UCSD-AML1 (cell line): ENCODE measurements around the gene VSIG2.
A peak's percentile ranks its signal among the peaks of the same experiment; 100 is the strongest.

Experiments used
- DNase-seq: peaks from one replicate; lab custom pipeline; 2025; ENCODE audit not compliant: unreplicated experiment; lab: John Stamatoyannopoulos, UW

VSIG2 gene

DNA sequence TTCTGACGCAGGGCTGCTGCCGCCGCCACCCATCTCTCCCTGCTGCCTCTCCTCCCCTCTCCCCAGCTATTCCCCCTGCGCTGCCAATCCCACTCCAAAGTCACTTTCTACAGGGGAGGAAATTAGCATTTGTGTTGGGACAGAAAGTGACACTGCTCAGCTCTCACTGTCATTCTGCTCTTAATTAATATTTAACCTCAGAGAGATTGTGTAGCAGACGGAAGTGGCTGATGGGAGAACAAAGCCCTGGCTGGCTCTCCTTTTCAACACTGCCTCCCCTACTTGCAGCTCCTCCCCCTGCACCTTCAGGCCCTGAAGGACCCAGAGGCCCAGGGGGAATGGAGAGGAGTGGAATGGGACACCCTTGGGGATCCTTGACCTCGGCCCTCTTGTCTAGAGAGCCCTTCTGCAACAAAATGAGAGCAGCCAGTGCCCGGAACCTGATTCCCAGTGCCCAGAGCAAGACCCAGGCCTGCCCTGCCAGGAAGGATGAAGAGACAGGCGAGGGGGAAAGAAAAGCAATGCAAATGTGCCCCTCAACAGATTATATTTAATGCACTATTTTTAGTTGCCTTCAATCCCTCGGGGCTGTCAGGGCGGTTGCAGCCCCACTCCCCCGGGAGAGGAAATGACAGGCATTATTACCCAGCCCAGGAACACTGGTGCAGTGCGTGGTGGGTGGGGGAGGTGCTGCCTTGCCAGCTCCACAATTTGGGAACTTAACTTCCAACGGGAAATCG is 26.9 kb downstream of the VSIG2 start:
- peak; percentile 80 for DNase-seq

DNA sequence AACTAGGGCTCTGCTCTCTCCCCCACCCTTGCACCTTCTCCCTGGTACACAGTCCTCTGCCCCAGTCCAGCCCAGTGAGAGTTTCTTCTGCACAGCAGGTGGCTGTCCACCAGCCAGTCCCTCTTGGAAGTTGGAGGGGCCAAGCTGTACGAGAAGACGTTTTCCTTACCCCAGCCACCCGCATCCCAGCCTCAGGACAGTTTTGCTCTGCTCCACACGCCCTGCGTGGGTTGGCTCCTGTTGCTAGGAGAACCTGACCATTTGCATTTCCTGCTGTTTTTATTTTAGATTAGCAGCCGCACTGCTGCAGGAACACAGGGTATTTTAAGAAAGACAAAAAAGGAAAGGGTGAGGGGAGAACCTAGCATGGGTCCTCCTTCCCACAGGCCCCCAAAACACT is 29.9 kb downstream of the VSIG2 start:
- DNase-seq = peak; percentile 46

DNA sequence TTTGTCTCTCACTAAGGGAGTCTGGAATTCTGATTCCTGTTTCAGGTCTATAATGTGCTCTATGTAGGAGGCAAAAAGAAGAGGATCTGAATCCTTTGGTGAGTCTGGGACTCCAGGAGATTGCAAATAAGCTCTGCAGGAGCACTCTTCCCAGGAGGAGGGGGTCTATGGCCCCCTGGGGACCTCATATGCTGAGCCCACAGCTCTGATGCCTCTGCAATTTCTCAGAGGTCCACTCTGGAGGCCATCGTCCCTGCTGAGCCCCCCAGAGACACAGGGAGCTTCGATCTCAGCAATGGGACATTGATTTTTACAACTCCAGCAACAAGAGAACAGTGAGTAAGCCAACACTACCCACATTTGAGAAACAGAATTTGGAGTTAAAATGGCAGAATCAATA is 32.5 kb downstream of the VSIG2 start:
- DNase-seq = no peak

DNA sequence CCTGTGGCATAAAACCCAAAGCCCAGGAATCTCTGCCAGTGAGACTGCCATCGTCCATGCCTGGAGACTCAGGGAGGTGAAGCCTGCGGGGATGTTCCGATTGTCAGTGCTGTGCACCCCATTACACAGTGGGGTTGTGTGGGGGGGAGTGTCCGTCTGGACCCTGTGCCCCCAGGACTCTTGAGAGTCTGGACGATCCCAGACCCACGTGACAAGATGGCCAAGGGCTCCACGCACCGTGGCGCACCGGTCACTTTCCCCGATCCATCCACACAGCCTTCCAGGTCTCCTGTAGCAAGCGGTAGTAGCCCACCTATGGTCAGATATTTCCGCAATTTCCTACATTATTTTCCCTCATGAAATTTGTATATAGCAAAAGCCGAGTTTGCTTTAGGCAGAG is 33.3 kb downstream of the VSIG2 start:
- DNase-seq = no peak

DNA sequence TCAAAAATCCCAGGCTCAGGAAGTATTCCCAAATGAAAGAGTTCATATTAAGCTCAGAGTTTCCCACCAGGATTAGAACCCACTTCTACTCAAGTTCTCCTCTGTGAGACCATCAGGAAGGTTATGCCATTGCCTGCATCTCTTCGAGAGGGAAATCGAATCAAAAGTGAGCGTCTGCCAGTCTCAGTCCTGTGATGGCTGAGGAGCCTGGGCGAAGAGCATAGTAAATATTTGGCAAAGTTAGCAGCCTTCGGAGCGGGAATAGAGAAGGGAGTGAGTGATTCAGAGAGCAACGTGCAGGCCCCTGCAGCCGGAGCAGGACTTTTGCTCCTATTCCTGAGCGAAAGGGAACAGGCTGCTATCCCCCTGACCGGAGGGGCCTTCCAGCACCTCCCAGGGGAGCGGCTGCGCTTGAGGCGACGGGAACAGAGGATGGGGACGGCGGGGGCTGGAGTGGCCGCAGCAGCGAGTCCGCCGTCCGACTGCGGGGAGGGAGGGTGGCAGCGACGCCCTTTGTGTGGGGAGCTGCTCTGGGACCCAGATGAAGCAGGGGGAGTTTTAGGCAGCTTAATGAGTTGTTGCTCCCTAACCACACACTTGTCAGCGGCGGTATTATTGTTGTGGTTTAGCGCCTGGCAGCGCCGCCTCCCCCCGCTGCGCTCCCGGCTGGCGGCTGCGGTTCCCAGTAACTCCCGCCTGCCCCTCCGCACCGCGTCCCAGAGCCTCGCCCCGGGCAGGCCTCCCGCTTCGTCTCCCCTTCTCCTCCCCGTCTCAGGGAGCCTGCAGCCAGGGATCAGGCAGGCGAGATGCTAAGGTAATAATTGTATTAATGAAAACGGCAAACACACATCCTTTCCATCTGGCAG is 34.0 kb downstream of the VSIG2 start:
- DNase-seq = peak; percentile 60

DNA sequence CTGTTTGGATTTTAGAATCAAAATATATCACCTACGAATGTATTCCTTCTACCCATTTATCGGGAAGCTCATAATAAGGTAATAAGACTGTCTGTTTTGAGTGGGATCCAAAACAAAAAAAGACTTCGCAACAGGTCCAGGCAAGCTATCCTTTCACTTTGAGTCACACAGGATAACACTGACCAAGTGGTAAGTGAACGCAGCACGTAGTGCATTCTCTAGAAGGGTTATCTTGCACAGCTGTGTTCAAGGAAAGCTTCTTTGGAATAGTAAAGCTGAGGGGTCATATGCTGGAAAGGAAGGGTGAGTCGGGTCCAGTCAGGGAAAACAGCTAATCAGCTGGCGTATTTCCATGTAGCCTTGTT is 34.7 kb downstream of the VSIG2 start:
- no peak for DNase-seq

DNA sequence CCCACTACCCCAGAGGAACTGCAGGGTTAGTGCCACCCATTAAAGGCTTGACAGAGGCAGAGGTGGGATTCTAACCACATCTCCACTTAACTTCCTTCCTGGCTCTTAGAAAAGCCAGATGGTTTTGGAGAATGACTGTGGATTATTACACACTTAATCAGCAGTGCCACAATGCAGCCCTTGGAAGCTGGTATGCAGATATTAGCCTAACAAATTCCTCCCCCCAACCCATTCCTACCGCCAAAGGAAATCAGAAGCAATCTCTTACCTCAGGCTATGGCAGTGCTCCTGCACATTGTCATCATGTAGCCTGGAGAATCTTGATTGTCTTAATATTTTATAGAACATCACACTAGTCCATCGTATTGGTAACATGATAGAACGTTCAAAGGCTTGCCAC is 35.5 kb downstream of the VSIG2 start:
- DNase-seq = peak; percentile 48

DNA sequence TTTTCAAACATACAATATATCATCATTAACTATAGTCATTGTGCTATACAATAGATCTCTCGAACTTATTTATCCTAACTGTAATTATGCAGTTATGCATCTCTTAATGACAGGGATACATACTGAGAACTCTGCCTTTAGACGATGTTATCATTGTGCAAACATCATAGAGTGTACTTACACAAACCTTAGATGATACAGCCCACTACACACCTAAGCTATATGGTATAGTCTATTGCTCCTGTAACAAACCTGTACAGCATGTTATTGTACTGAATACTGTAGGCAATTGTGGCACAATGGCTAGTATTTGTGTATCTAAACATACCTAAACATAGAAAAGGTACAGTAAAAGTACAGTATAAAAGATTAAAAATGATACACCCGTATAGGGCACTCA is 39.7 kb downstream of the VSIG2 start:
- DNase-seq = no peak

DNA sequence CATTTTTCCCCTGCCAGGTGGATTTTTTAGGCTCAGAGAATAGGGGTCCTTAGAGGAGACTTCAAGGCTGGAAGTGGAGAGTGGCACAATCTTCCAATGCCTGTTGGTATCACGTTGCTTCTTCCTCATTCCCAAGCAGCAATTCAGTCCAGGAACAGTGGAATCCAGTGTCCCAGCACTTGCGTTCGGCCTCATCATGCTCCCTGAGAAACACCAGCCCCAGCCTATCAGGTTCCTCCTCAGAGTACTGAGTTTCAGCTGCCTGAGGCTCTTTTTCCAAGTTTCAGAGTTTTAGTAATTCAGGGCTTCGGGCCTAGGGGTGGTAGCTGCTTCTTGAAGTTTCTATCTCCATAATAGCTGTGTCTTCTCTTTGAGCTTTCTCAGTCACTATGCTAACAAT is 44.2 kb downstream of the VSIG2 start:
- DNase-seq = no peak

DNA sequence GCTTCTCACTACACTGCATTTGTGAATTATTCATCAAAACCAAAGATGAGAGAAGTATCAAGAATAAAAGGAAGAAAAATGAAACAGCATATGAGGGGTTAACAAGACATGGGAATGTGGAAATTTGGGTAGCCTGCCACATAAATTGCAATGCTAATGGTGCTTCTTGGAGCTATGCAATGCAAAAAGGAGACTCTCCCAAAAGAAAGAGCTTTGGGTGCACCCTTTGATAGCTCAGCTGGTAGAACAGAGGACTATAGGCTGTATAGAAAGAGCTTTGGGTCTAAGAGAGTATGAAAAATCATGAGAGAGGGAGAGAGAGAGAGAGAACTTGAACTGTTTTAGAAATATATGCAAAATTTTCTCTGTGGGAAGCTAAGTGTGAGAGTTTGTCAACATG is 52.0 kb downstream of the VSIG2 start:
- DNase-seq = no peak

DNA sequence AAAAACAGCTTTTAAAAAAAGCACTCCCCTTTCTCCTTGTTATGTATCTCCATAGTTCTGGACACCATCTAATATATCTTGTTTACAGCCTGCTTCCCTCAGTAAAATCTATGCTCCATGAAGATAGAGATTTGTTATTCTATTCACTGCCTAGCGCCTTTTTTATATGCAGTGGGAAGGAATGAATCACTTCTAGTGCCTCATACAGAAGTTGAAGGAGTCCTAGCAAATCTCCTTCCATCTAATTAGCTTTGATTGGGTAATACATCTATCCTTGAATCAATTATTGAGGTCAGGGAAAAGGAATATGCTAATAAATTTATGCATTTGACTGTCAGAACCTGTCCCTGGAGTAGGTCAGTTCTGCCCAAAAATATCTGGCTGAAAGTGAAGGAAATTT is 52.5 kb downstream of the VSIG2 start:
- no peak for DNase-seq
